ENCODE data around the gene MTRF1. TPM values are rescaled to one million over a fixed set of nuclear protein-coding genes. Genes with fewer than 3 reads are reported as not detected.
A peak's percentile ranks its signal among the peaks of the same experiment; 100 is the strongest.

The MTRF1 gene
- total and polyA plus RNA-seq, 8 donors: 11.3 to 26.9 (median 20.9) TPM

- Histone ChIP-seq H3K4me1 (peaks cover 13 to 41% of the 10 kb centered on the region in 2 donors), H3K27ac (peak within 1 kb of the TSS; percentile 96 to 97), H3K27me3 (no peaks in the 10 kb centered on the region), H3K36me3 (no peaks in the 10 kb centered on the region), H3K4me3 (peak within 1 kb of the TSS; percentile 66 to 100), H3K9me3 (no peaks in the 10 kb centered on the region)
- DNase-seq: peak; percentile 91 to 97 (median 96)
- intact Hi-C loops (cut with DNase I): no loop called here
- peak in 1 of 2 donors; percentile 20 for TF ChIP-seq CTCF (IDR thresholded peaks at IDR 0.05)
- peak; percentile 91 for ATAC-seq
Observed at GRCh38 chr13:41310963-41311405, 47.6 kb upstream of the MTRF1 start, which contains the start of gene NAA16. NAA16 (plus strand) TSS chr13:41311267; CDS start chr13:41311529, 262 bp downstream.

GRCh38 chr13:41307884-41308640, 44.7 kb upstream of the MTRF1 start:
- Histone ChIP-seq H3K27me3 (no peaks in the 10 kb centered on the region), H3K4me3 (no peak overlapping the region), H3K36me3 (no peaks in the 10 kb centered on the region), H3K27ac (no peak overlapping the region), H3K9me3 (no peaks in the 10 kb centered on the region), H3K4me1 (peaks cover 8 to 12% of the 10 kb centered on the region in 2 donors)
- intact Hi-C loops (cut with DNase I): no loop called here
- DNase-seq (no peak), ATAC-seq (no peak)
- TF ChIP-seq CTCF (IDR thresholded peaks at IDR 0.05): no peak

GRCh38 chr13:41306271-41307145, 43.1 kb upstream of the MTRF1 start:
- ATAC-seq: no peak
- no peak for DNase-seq
- no peaks in the 10 kb centered on the region for H3K27me3 ChIP-seq

GRCh38 chr13:41304551-41304950, 41.2 kb upstream of the MTRF1 start:
- Histone ChIP-seq H3K4me3 (no peak overlapping the region), H3K27me3 (no peaks in the 10 kb centered on the region), H3K4me1 (no peaks in the 10 kb centered on the region), H3K27ac (no peak overlapping the region), H3K9me3 (no peaks in the 10 kb centered on the region), H3K36me3 (no peaks in the 10 kb centered on the region)
- intact Hi-C loops (cut with DNase I): no loop called here
- DNase-seq (no peak), ATAC-seq (no peak)
- no peak for TF ChIP-seq CTCF (IDR thresholded peaks at IDR 0.05)

More at GRCh38 chr13:41306271-41307145, 43.1 kb upstream of the MTRF1 start:
- Histone ChIP-seq H3K27ac (no peak overlapping the region), H3K9me3 (no peaks in the 10 kb centered on the region), H3K4me3 (no peak overlapping the region), H3K4me1 (peaks cover 4 to 5% of the 10 kb centered on the region in 2 donors), H3K36me3 (no peaks in the 10 kb centered on the region)
- TF ChIP-seq CTCF (IDR thresholded peaks at IDR 0.05): no peak
- intact Hi-C loops (cut with DNase I): no loop called here

- no peaks in the 10 kb centered on the region for H3K4me1 ChIP-seq
- H3K9me3 ChIP-seq: no peaks in the 10 kb centered on the region
- DNase-seq (peak in 1 of 4 donors; percentile 64), ATAC-seq (peak; percentile 71)
- intact Hi-C loops (cut with DNase I): no loop called here
- H3K4me3 ChIP-seq: no peak overlapping the region
- H3K27me3 ChIP-seq: no peaks in the 10 kb centered on the region
- no peak overlapping the region for H3K27ac ChIP-seq
- H3K36me3 ChIP-seq: no peaks in the 10 kb centered on the region
- no peak for TF ChIP-seq CTCF (IDR thresholded peaks at IDR 0.05)
Observed at GRCh38 chr13:41302743-41303142, 39.4 kb upstream of the MTRF1 start.
